Stromal cell of bone marrow (primary cell): Measurements from ENCODE around the gene SCYL2.
"Not testable (repeated sequence)": the region's sequence is repeated elsewhere in the genome, so short reads cannot be mapped to it uniquely, and the experiment has no call there.

Source experiments
- DNase-seq: peaks from one replicate; pipeline ENCODE4 v3.0.0-alpha.2; 2012; ENCODE audit warnings: low read depth

Gene SCYL2

GRCh38 chr12:100266835-100267602, at the start of gene SCYL2, which contains the start of gene DEPDC4:
SCYL2 (plus strand) TSS chr12:100267177; CDS start chr12:100282971, 15,794 bp downstream.
DEPDC4 (minus strand) TSS chr12:100267079; CDS start chr12:100267076, 3 bp downstream.
- peak; percentile 95 for DNase-seq

- DNase-seq = no peak
Measured at GRCh38 chr12:100219328-100220109, 47.5 kb upstream of the SCYL2 start.

- no peak for DNase-seq
Measured at GRCh38 chr12:100221523-100221922, 45.5 kb upstream of the SCYL2 start.

GRCh38 chr12:100222173-100222572, 44.8 kb upstream of the SCYL2 start:
- DNase-seq = not testable (repeated sequence)

GRCh38 chr12:100225491-100225890, 41.5 kb upstream of the SCYL2 start:
- DNase-seq = no peak

GRCh38 chr12:100229036-100229635, 37.8 kb upstream of the SCYL2 start:
- no peak for DNase-seq

- DNase-seq = no peak
Measured at GRCh38 chr12:100229876-100230275, 37.1 kb upstream of the SCYL2 start.

- not testable (repeated sequence) for DNase-seq
Measured at GRCh38 chr12:100231873-100232272, 35.1 kb upstream of the SCYL2 start.

- peak; percentile 93 for DNase-seq
Measured at GRCh38 chr12:100234166-100234565, 32.8 kb upstream of the SCYL2 start.

- peak; percentile 72 for DNase-seq
Measured at GRCh38 chr12:100234591-100235304, 32.2 kb upstream of the SCYL2 start.

- no peak for DNase-seq
Measured at GRCh38 chr12:100238801-100239200, 28.2 kb upstream of the SCYL2 start.

- DNase-seq = no peak
Measured at GRCh38 chr12:100239589-100239988, 27.4 kb upstream of the SCYL2 start.

- DNase-seq = no peak
Measured at GRCh38 chr12:100243137-100243536, 23.8 kb upstream of the SCYL2 start.

GRCh38 chr12:100247765-100248164, 19.2 kb upstream of the SCYL2 start:
- DNase-seq = no peak

- DNase-seq = no peak
Measured at GRCh38 chr12:100248886-100249285, 18.1 kb upstream of the SCYL2 start.

GRCh38 chr12:100249941-100250340, 17.0 kb upstream of the SCYL2 start:
- DNase-seq = no peak

GRCh38 chr12:100251917-100252316, 15.1 kb upstream of the SCYL2 start:
- DNase-seq = no peak

- DNase-seq = no peak
Measured at GRCh38 chr12:100253437-100253836, 13.5 kb upstream of the SCYL2 start.

GRCh38 chr12:100254876-100255275, 12.1 kb upstream of the SCYL2 start:
- DNase-seq = no peak

- no peak for DNase-seq
Measured at GRCh38 chr12:100258127-100258526, 8.8 kb upstream of the SCYL2 start.

GRCh38 chr12:100263131-100263530, 3.8 kb upstream of the SCYL2 start:
- no peak for DNase-seq

GRCh38 chr12:100265107-100265506, 1.9 kb upstream of the SCYL2 start:
- not testable (repeated sequence) for DNase-seq
